ENCODE measurements around the gene RGS3. TPM values are rescaled to one million over a fixed set of nuclear protein-coding genes. Genes with fewer than 3 reads are reported as not detected.

Gene RGS3
- polyA plus RNA-seq, 1 experiment, result 41.0 TPM

DNA sequence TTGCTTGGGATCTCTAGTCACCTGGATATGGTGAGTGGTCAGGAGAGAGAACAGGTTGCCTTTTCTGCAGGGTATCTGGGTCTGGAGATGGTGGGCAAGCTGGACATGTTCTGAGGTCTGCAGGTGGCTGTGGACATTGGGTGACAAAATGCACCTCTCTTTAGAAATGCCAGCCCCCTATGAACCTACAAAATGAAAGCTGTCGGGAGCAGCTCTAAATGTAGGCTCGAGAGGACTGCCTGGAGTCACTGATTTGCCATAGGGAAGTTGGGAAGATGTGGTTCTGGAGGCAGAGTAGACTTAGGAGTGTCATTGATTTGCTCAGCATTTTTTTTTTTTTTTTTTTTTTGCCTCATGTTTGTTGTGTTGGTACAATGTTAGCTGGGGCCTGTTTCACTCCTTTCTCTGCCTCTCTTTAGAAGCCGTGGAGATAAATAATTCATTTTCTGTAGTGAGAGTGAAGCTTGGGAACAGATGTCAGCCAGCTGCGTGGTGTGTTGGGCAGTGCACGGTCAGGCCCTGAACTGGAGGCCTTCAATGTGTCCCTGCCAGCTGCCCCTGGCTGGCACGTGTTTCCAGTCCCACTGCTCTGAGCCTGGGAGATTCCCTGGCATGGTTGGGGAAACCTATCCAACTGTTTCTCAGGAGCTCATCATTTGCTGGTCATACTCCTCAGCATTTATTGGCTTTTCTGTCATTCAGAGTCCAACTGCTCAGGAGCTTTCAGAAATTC is 5.4 kb downstream of the RGS3 start:
- no peak for DNase-seq (ENCODE audit: low read depth, low spot score)

DNA sequence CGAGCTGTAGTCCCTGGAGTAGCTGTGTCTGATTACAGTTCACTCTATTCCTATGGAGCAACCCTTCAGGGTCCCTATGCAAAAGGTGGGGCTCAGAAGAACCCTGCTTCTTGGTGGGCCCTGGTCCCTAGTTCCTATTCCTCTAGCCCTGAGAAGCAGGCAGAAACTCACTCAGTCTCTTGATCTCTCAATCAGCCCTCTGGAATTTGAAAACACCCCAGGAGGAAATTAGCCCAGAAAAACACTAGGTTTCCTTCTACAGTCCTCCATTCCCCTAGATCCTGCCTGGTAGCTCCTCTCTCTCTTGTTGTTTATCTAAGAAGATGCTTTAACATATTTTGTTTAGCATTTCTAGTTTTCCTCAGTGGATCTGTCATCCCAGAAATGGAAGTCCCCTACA is 7.6 kb downstream of the RGS3 start:
- TF ChIP-seq, protein P1, sequence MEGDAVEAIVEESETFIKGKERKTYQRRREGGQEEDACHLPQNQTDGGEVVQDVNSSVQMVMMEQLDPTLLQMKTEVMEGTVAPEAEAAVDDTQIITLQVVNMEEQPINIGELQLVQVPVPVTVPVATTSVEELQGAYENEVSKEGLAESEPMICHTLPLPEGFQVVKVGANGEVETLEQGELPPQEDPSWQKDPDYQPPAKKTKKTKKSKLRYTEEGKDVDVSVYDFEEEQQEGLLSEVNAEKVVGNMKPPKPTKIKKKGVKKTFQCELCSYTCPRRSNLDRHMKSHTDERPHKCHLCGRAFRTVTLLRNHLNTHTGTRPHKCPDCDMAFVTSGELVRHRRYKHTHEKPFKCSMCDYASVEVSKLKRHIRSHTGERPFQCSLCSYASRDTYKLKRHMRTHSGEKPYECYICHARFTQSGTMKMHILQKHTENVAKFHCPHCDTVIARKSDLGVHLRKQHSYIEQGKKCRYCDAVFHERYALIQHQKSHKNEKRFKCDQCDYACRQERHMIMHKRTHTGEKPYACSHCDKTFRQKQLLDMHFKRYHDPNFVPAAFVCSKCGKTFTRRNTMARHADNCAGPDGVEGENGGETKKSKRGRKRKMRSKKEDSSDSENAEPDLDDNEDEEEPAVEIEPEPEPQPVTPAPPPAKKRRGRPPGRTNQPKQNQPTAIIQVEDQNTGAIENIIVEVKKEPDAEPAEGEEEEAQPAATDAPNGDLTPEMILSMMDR (IDR thresholded peaks at IDR 0.05; ENCODE audit: low read depth, low read length), result no peak
- Histone ChIP-seq H3K9me3 (ENCODE audit: control insufficient read depth, insufficient read depth, low read length) (no peaks in the 10 kb centered on the region), H3K4me3 (ENCODE audit: low read depth, low read length) (no peak overlapping the region), H3K27ac (ENCODE audit: low read depth, low read length) (no peak overlapping the region), H3K27me3 (ENCODE audit: control insufficient read depth, insufficient read depth, low read length) (no peaks in the 10 kb centered on the region)
- POLR2A ChIA-PET, result interaction anchor here (1.1 kb wide), 1 partner anchor 16 kb away, joined by 3 read pairs; no protein-coding TSS in a partner anchor
- CTCF ChIA-PET, result interaction anchor here (0.8 kb wide), 1 partner anchor 25 kb away, joined by 3 read pairs; no protein-coding TSS in a partner anchor
- DNase-seq (ENCODE audit: low read depth, low spot score), result no peak

More for the DNA sequence above, 5.4 kb downstream of the RGS3 start:
- POLR2A ChIA-PET, result interaction anchor here (0.7 kb wide), 1 partner anchor 14 kb away, joined by 10 read pairs; no protein-coding TSS in a partner anchor
- CTCF ChIA-PET, result interaction anchor here (0.6 to 0.7 kb wide), 3 partner anchors 14 to 138 kb away, joined by 3 to 8 read pairs (median 5); no protein-coding TSS in a partner anchor
- Histone ChIP-seq H3K27ac (ENCODE audit: low read depth, low read length) (no peak overlapping the region), H3K9me3 (ENCODE audit: control insufficient read depth, insufficient read depth, low read length) (no peaks in the 10 kb centered on the region; the same call in 1 of the 2 replicates), H3K27me3 (ENCODE audit: control insufficient read depth, insufficient read depth, low read length) (peaks cover under 1% of the 10 kb centered on the region), H3K4me3 (ENCODE audit: low read depth, low read length) (no peak overlapping the region)
- TF ChIP-seq, protein P1 (IDR thresholded peaks at IDR 0.05; ENCODE audit: low read depth, low read length), result no peak

DNA sequence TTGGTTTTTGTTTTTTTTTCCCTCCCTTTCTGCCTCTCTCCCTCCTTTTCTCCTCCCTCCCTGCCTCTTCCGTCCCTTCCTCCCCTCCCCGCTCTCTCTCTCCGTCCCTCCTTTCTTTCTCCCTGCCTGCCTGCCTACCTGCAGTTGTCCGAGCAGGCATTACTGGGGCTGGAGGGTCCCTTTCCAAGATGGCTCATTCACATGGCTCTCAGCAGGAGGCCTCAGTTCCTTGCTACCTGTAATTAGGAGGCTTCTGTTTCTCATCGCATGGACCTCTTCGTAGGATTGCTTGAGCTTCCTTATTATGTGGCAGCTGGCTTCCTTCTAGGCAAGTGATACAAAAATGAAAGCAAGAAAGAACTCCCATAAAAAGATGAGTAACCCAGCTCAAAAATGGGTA is 8.0 kb downstream of the RGS3 start:
- no peak overlapping the region for H3K4me3 ChIP-seq (ENCODE audit: low read depth, low read length)
- ChIA-PET CTCF (interaction anchor here (0.8 kb wide), 1 partner anchor 26 kb away, joined by 3 read pairs; no protein-coding TSS in a partner anchor), POLR2A (interaction anchor here (1.1 kb wide), 1 partner anchor 16 kb away, joined by 3 read pairs; no protein-coding TSS in a partner anchor)
- no peak overlapping the region for H3K27ac ChIP-seq (ENCODE audit: low read depth, low read length)
- DNase-seq (ENCODE audit: low read depth, low spot score), result no peak
- TF ChIP-seq, protein P1 (IDR thresholded peaks at IDR 0.05; ENCODE audit: low read depth, low read length), result no peak
- no peaks in the 10 kb centered on the region for H3K9me3 ChIP-seq (ENCODE audit: control insufficient read depth, insufficient read depth, low read length)
- H3K27me3 ChIP-seq (ENCODE audit: control insufficient read depth, insufficient read depth, low read length), result no peaks in the 10 kb centered on the region

DNA sequence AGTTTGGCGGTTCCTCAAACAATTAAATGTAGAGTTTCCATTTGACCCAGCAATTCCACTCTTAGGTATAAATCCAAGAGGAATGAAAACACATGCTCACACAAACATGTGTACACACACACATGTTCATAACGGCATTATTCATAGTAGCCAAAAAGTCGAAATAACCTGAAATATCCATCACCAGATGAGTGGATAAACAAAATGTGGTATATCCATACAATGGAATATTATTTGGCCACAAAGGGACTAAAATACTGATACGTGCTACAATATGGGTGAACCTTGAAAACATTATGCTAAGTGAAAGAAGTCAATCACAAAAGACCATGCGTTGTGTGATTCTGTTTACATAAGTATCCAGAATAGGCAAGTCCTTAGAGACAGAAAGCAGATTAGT is 8.7 kb downstream of the RGS3 start:
- Histone ChIP-seq H3K27ac (ENCODE audit: low read depth, low read length) (no peak overlapping the region), H3K4me3 (ENCODE audit: low read depth, low read length) (no peak overlapping the region), H3K9me3 (ENCODE audit: control insufficient read depth, insufficient read depth, low read length) (no peaks in the 10 kb centered on the region), H3K27me3 (ENCODE audit: control insufficient read depth, insufficient read depth, low read length) (no peaks in the 10 kb centered on the region)
- TF ChIP-seq, protein P1 (IDR thresholded peaks at IDR 0.05; ENCODE audit: low read depth, low read length), result no peak
- POLR2A ChIA-PET, result no interaction called here
- no peak for DNase-seq (ENCODE audit: low read depth, low spot score)
- CTCF ChIA-PET, result no interaction called here

DNA sequence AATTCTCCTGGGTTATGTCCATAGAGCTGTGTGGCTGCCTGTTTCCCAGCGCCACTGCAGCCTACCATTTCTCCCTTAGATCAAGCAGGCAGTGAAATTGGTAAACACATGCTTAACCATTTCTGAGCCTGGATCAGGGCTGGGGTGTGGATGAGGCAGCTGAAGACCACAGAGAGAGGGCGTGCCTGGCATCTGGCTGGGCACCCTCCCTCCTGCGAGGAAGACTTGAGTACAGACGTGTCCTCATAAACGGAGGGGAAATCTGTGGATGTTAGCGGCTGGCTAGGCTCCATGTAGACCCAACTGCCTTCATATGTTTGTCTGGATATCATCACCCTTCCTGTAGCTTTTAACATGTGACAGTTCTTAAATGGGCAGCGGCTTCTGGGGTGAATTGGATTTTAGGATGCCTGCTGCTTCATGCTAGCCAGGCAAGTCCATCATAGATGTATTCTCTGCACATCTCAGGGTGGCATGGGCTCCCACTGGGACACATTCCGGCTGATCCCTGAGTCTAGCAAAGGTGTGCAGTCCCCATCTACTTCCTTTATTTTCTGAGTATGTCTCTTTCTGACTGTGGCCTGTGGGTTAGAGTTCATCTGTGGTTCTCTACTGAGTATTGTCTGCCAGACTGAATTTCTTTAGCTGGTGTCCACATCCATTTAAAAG is 11.0 kb downstream of the RGS3 start:
- no peak overlapping the region for H3K4me3 ChIP-seq (ENCODE audit: low read depth, low read length)
- no peak for DNase-seq (ENCODE audit: low read depth, low spot score)
- H3K27ac ChIP-seq (ENCODE audit: low read depth, low read length), result no peak overlapping the region
- ChIA-PET CTCF (interaction anchor here (0.9 to 1.4 kb wide), 2 partner anchors 10 to 28 kb away, joined by 3 read pairs; no protein-coding TSS in a partner anchor), POLR2A (no interaction called here)
- TF ChIP-seq, protein P1 (IDR thresholded peaks at IDR 0.05; ENCODE audit: low read depth, low read length), result no peak
- no peaks in the 10 kb centered on the region for H3K9me3 ChIP-seq (ENCODE audit: control insufficient read depth, insufficient read depth, low read length)
- no peaks in the 10 kb centered on the region for H3K27me3 ChIP-seq (ENCODE audit: control insufficient read depth, insufficient read depth, low read length)
